ENCODE data around the gene OR2D2.
"Not testable (repeated sequence)": the region's sequence is repeated elsewhere in the genome, so short reads cannot be mapped to it uniquely, and the experiment has no call there.

The OR2D2 gene

DNA sequence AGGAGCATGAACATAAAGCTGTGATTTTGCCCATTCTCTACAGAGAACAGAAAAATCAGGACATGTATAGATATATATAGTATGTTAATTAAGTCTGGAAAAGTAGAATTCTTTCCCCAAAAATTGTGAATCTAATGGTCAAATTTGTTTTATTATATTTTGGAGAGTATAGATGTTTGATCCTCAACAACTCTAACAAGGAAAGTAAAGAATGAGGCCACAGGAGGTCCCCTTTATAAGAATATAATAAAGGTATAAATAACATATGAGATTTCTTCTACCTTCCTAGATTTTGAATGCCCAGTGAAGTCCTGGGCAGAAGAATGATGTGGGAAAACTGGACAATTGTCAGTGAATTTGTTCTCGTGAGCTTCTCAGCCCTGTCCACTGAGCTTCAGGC is 16.0 kb downstream of the OR2D2 start, which contains the start of gene OR10A4:
TSS of gene OR10A4 (plus strand) at position 301 of the 400 bp plus-strand sequence. CDS start at position 324, 23 bp downstream.
- Histone ChIP-seq H3K4me2 (ENCODE audit: low read length) (no peak within 1 kb of the TSS), H3K4me3 (ENCODE audit: low read length) (no peak within 1 kb of the TSS), H3K27me3 (ENCODE audit: control insufficient read depth, insufficient read depth, low read length) (peaks cover 4% of the 10 kb centered on the region), H3K9me3 (replicated peaks; ENCODE audit: low read length) (no peaks in the 10 kb centered on the region), H3K36me3 (ENCODE audit: insufficient read depth, low read length) (no peaks in the 10 kb centered on the region), H3K9ac (ENCODE audit: low read depth, low read length) (no peak within 1 kb of the TSS), H3K4me1 (ENCODE audit: control insufficient read depth, insufficient read depth, low read length) (no peaks in the 10 kb centered on the region)

DNA sequence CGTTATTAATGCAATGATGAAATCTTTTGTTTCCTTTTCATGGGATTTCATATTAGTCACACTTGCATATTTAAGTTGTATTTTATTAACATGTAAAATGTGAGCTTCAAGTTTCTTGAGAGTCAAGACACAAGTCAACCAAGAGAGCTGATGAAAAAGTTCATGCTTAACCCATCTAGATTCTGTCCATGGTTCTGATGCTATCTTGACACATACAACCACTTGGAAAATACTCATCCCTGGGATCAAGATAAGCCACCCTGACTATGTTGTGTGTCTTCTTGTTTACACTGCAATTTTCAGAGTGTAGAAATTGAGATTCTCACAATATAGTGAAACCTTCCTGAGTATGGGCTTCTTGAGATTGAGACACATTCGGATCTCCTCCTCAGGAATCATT is 16.5 kb downstream of the OR2D2 start:
- Histone ChIP-seq H3K36me3 (ENCODE audit: insufficient read depth, low read length) (no peaks in the 10 kb centered on the region), H3K4me2 (ENCODE audit: low read length) (no peak overlapping the region), H3K4me3 (ENCODE audit: low read length) (no peak overlapping the region), H3K9me3 (replicated peaks; ENCODE audit: low read length) (no peaks in the 10 kb centered on the region), H3K9ac (ENCODE audit: low read depth, low read length) (no peak overlapping the region), H3K4me1 (ENCODE audit: control insufficient read depth, insufficient read depth, low read length) (no peaks in the 10 kb centered on the region), H3K27me3 (ENCODE audit: control insufficient read depth, insufficient read depth, low read length) (peaks cover 4% of the 10 kb centered on the region)

DNA sequence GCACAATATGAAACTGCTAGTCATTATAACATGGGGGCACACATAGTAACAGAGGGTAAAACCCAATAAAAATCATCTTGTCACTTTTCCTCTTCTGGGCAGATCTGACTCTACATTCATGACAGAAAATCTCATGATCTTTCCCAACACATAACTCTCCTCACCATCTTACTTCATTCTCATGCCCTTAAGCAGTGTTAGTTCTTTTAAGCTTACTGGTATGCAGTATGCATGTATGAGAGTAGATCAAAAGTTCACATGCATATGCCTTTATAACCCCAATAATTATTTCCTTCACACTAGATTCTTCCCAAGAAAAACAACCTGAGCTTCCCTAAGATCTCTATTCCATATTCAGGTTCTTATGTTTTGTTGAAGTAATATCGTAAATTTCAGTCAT is 21.0 kb downstream of the OR2D2 start:
- Histone ChIP-seq H3K4me1 (ENCODE audit: control insufficient read depth, insufficient read depth, low read length) (no peaks in the 10 kb centered on the region), H3K9ac (ENCODE audit: low read depth, low read length) (no peak overlapping the region), H3K9me3 (replicated peaks; ENCODE audit: low read length) (no peaks in the 10 kb centered on the region), H3K36me3 (ENCODE audit: insufficient read depth, low read length) (no peaks in the 10 kb centered on the region), H3K27me3 (ENCODE audit: control insufficient read depth, insufficient read depth, low read length) (no peaks in the 10 kb centered on the region), H3K4me2 (ENCODE audit: low read length) (no peak overlapping the region), H3K4me3 (ENCODE audit: low read length) (no peak overlapping the region)

DNA sequence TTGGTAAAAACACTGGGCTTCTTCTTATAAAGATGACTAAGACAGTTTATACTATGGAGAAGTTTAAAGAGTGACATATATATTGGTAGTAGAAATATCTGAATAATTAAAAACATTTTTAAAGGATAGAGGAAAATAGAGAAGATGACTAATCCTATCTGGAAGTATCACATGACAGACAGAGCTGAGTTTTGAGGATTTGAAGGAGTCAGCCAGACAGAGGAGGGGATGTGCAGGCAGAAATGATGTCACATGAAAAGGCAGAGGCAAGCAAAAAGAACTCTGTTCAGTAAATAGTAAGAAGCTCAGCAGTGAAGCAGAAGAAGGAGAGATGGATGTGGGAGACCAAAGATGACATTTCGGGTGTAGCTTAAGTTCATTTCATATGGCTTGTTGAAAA is 27.9 kb downstream of the OR2D2 start:
- Histone ChIP-seq H3K4me3 (ENCODE audit: low read length) (no peak overlapping the region), H3K27me3 (ENCODE audit: control insufficient read depth, insufficient read depth, low read length) (no peaks in the 10 kb centered on the region), H3K4me1 (ENCODE audit: control insufficient read depth, insufficient read depth, low read length) (no peaks in the 10 kb centered on the region)

DNA sequence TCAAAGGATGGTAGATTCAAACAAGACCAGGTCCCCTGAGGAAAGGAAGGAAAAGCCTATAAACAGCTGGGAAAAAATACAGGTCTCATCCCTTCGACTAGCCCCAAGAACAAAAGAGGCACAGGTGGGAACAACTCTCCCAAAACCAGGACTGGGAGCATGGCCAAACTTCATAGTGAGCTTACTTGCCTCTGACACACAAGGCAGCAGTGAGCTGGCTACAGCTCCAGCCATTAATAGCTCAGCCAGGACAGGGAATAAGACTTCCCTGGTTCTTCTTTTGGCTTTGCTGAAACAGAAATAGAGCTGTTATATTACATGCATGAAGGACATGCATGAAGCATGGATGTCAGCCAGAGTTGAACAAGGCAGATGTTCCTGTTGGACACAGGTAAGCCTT is 29.3 kb downstream of the OR2D2 start, which contains the start of gene OR10A2:
TSS of gene OR10A2 (plus strand) at position 97 of the 400 bp plus-strand sequence. CDS start 6,698 bp downstream, outside the sequence.
- H3K4me1 ChIP-seq (ENCODE audit: control insufficient read depth, insufficient read depth, low read length): no peaks in the 10 kb centered on the region
- H3K9me3 ChIP-seq (replicated peaks; ENCODE audit: low read length): no peaks in the 10 kb centered on the region
- no peak within 1 kb of the TSS for H3K4me2 ChIP-seq (ENCODE audit: low read length)
- no peaks in the 10 kb centered on the region for H3K36me3 ChIP-seq (ENCODE audit: insufficient read depth, low read length)
- H3K4me3 ChIP-seq (ENCODE audit: low read length): no peak within 1 kb of the TSS
- no peak within 1 kb of the TSS for H3K9ac ChIP-seq (ENCODE audit: low read depth, low read length)
- no peaks in the 10 kb centered on the region for H3K27me3 ChIP-seq (ENCODE audit: control insufficient read depth, insufficient read depth, low read length)

More for the DNA sequence above, 27.9 kb downstream of the OR2D2 start:
- Histone ChIP-seq H3K4me2 (ENCODE audit: low read length) (no peak overlapping the region), H3K36me3 (ENCODE audit: insufficient read depth, low read length) (no peaks in the 10 kb centered on the region), H3K9me3 (replicated peaks; ENCODE audit: low read length) (no peaks in the 10 kb centered on the region), H3K9ac (ENCODE audit: low read depth, low read length) (no peak overlapping the region)

DNA sequence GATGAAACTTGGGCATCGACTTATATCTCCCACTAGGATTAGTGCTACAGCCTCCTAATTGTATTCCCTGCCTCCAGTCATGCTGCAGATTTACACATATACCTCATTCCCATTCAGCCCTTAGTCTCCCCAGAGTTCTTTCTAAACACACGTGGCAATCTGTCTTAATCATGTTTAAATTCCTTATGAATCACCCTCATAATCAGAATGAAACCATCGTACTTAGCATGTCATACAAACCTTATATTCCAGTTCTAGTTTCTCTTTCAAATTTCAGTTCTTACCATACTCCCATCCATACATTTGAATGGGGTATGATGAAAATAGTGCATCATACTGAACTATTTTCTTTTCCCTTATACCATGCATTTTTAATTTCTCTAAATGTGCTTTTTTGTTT is 35.4 kb downstream of the OR2D2 start:
- H3K4me1 ChIP-seq (ENCODE audit: control insufficient read depth, insufficient read depth, low read length): no peaks in the 10 kb centered on the region
- H3K9ac ChIP-seq (ENCODE audit: low read depth, low read length): no peak overlapping the region
- H3K4me2 ChIP-seq (ENCODE audit: low read length): no peak overlapping the region
- no peaks in the 10 kb centered on the region for H3K27me3 ChIP-seq (ENCODE audit: control insufficient read depth, insufficient read depth, low read length)
- H3K4me3 ChIP-seq (ENCODE audit: low read length): no peak overlapping the region
- no peaks in the 10 kb centered on the region for H3K36me3 ChIP-seq (ENCODE audit: insufficient read depth, low read length)
- no peaks in the 10 kb centered on the region for H3K9me3 ChIP-seq (replicated peaks; ENCODE audit: low read length)

DNA sequence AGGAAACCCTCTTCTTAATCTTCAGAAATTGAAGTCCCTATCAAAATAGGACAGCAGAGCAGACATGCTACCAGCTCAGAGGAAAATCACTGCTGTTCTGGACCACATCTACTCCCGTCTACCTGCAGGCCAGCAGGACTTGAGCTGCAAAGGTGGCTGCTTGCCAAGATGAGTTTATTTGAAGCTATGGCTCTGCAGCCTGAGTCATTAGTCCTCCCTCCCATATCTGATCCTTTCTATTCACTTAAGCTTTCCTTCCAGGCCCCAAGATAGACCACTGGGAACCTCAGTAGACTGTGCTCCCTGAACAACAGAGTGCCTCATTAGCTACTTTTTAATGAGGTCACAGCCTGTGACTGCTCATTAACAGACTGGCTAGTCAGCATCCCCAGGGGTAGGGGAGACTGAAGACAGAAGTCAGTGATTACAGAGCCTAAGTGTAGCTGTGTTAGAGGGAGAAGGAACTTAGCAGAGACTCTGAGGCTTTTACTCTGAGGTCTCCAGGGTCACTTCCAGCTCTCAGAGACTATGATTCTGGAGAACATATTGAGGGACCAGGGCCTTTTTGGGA is 36.2 kb downstream of the OR2D2 start:
- no peaks in the 10 kb centered on the region for H3K36me3 ChIP-seq (ENCODE audit: insufficient read depth, low read length)
- no peak overlapping the region for H3K4me3 ChIP-seq (ENCODE audit: low read length)
- H3K4me2 ChIP-seq (ENCODE audit: low read length): no peak overlapping the region
- H3K9me3 ChIP-seq (replicated peaks; ENCODE audit: low read length): no peaks in the 10 kb centered on the region
- H3K9ac ChIP-seq (ENCODE audit: low read depth, low read length): no peak overlapping the region
- H3K4me1 ChIP-seq (ENCODE audit: control insufficient read depth, insufficient read depth, low read length): no peaks in the 10 kb centered on the region
- no peaks in the 10 kb centered on the region for H3K27me3 ChIP-seq (ENCODE audit: control insufficient read depth, insufficient read depth, low read length)

DNA sequence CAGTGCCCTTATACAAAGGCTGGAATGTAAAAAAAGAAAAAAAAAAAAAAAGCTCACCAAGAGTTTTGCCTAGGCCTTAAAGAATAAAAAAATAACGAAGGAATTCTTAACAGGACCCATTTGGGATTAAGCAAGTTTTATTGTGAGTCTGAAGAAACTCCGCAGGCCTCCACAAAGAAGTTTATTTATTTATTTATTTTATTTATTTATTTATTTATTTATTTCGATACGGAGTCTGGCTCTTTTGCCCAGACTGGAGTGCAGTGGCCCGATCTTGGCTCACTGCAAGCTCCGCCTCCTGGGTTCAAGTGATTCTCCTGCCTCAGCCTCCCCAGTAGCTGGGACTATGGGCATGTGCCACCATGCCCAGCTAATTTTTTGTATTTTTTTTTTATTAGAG is 37.5 kb downstream of the OR2D2 start:
- H3K4me1 ChIP-seq (ENCODE audit: control insufficient read depth, insufficient read depth, low read length); H3K27me3 ChIP-seq (ENCODE audit: control insufficient read depth, insufficient read depth, low read length); H3K4me3 ChIP-seq (ENCODE audit: low read length); H3K9me3 ChIP-seq (replicated peaks; ENCODE audit: low read length); H3K9ac ChIP-seq (ENCODE audit: low read depth, low read length); H3K4me2 ChIP-seq (ENCODE audit: low read length); H3K36me3 ChIP-seq (ENCODE audit: insufficient read depth, low read length): not testable (repeated sequence)

DNA sequence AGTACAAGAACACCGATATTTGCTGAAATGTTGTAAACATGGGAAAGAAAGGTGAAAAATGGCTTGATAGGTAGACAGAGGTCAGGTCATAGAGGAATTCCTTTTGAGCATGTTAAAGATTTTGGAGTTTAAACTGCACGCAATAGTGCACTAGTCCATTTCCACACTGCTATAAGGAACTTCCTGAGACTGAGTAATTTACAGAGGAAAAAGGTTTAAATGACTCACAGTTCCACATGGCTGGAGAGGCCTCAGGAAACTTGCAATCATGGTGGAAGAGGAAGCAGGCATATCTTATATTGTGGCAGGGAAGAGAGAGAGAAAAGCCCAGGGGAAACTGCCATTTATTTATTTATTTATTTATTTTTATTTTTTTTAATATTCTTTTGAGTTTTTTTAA is 41.8 kb downstream of the OR2D2 start:
- Histone ChIP-seq H3K4me2 (ENCODE audit: low read length) (no peak overlapping the region), H3K4me1 (ENCODE audit: control insufficient read depth, insufficient read depth, low read length) (no peaks in the 10 kb centered on the region), H3K27me3 (ENCODE audit: control insufficient read depth, insufficient read depth, low read length) (no peaks in the 10 kb centered on the region), H3K9ac (ENCODE audit: low read depth, low read length) (no peak overlapping the region), H3K36me3 (ENCODE audit: insufficient read depth, low read length) (no peaks in the 10 kb centered on the region), H3K9me3 (replicated peaks; ENCODE audit: low read length) (no peaks in the 10 kb centered on the region), H3K4me3 (ENCODE audit: low read length) (no peak overlapping the region)

DNA sequence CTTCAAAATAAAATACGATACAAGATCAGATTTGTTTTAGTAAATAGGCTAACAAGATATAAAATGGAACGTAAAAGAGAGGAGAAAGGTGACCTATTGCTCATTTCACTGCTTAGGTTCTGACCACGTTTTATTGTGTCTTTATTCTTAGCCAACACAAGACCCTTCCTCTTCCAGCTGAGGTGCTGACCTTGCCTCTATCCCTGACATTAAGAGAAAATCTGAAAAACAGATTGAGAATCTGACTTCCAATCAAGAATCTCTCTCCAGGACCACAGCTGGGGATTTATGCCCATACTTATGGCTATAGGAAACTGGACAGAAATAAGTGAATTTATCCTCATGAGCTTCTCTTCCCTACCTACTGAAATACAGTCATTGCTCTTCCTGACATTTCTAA is 46.9 kb downstream of the OR2D2 start, which contains the start of gene OR10A5:
TSS of gene OR10A5 (plus strand) at position 301 of the 400 bp plus-strand sequence. CDS start at position 301, 0 bp downstream.
- no peak within 1 kb of the TSS for H3K4me2 ChIP-seq (ENCODE audit: low read length)
- H3K9ac ChIP-seq (ENCODE audit: low read depth, low read length): no peak within 1 kb of the TSS
- H3K4me1 ChIP-seq (ENCODE audit: control insufficient read depth, insufficient read depth, low read length): no peaks in the 10 kb centered on the region
- H3K36me3 ChIP-seq (ENCODE audit: insufficient read depth, low read length): no peaks in the 10 kb centered on the region
- H3K4me3 ChIP-seq (ENCODE audit: low read length): no peak within 1 kb of the TSS
- H3K27me3 ChIP-seq (ENCODE audit: control insufficient read depth, insufficient read depth, low read length): no peaks in the 10 kb centered on the region
- no peaks in the 10 kb centered on the region for H3K9me3 ChIP-seq (replicated peaks; ENCODE audit: low read length)

DNA sequence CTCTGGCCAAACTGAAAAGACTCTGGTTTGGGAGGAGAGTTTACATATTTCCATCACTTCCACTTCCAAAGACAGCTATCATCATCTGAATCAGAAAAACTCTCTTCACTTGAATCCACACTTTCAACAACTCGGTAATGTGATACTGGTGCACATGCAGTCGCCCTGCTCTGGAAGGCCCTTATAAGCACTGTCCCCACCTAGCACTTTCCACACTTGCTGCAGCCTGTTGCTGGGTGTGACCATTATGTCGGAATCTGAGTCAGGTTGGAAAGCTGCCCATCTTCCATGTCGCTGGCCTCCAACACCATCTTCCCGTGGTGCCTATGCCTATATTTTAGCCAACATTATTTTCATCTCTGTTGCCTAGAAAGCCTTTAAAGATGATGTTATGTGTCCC is 47.9 kb downstream of the OR2D2 start:
- Histone ChIP-seq H3K36me3 (ENCODE audit: insufficient read depth, low read length) (no peaks in the 10 kb centered on the region), H3K9me3 (replicated peaks; ENCODE audit: low read length) (no peaks in the 10 kb centered on the region), H3K4me2 (ENCODE audit: low read length) (no peak overlapping the region), H3K4me1 (ENCODE audit: control insufficient read depth, insufficient read depth, low read length) (no peaks in the 10 kb centered on the region), H3K4me3 (ENCODE audit: low read length) (no peak overlapping the region), H3K9ac (ENCODE audit: low read depth, low read length) (no peak overlapping the region), H3K27me3 (ENCODE audit: control insufficient read depth, insufficient read depth, low read length) (no peaks in the 10 kb centered on the region)

DNA sequence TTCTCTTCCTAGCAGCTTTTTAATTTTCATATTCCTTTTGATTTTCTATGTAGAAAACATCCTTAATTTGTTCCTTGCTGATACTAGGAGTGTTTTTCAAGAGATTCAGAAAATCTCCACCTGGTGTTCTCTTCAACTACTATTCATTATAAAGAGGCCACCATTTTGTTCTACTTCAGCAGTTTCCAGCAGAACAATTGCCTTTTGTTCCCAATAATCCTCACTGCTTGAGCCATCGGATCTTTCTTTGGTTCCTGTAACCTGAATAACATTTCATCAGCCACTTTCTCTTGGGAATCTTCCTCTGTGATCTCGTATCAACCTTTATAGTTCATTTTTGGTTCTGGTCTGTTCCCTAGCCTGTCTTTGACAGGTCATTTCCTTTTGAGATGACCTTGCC is 48.6 kb downstream of the OR2D2 start:
- no peak overlapping the region for H3K4me3 ChIP-seq (ENCODE audit: low read length)
- no peaks in the 10 kb centered on the region for H3K9me3 ChIP-seq (replicated peaks; ENCODE audit: low read length)
- H3K4me2 ChIP-seq (ENCODE audit: low read length): no peak overlapping the region

More for the DNA sequence above, 48.6 kb downstream of the OR2D2 start:
- Histone ChIP-seq H3K4me1 (ENCODE audit: control insufficient read depth, insufficient read depth, low read length) (no peaks in the 10 kb centered on the region), H3K36me3 (ENCODE audit: insufficient read depth, low read length) (no peaks in the 10 kb centered on the region), H3K27me3 (ENCODE audit: control insufficient read depth, insufficient read depth, low read length) (no peaks in the 10 kb centered on the region), H3K9ac (ENCODE audit: low read depth, low read length) (no peak overlapping the region)
